ENCODE data around the gene ATAD3B. TPM values are rescaled to one million over a fixed set of nuclear protein-coding genes. Genes with fewer than 3 reads are reported as not detected.
A peak's percentile ranks its signal among the peaks of the same experiment; 100 is the strongest.

Gene ATAD3B
- total and polyA plus RNA-seq, 2 of the 13 experiments (the other 11 are each of a cell fraction or from before 2014, with no cell fraction given): 9.6 to 31.1 TPM

- peaks cover 30% of the 10 kb centered on the region for H3K79me2 ChIP-seq (ENCODE audit: insufficient read depth, low read length)
- DNase-seq (ENCODE audit: low spot score) (peak; percentile 96), FAIRE-seq (peak; percentile 91), ATAC-seq (peak; percentile 46)
- H3K4me3 ChIP-seq (replicated peaks in 1 of 3; ENCODE audit: insufficient read depth in 1 of 3, low read depth in 2 of 3, low read length in 3 of 3): peak overlapping the region; percentile 72 to 88 (median 84)
- POLR2A ChIA-PET: interaction anchor here (0.7 to 11.0 kb wide), 18 partner anchors 7 to 336 kb away, joined by 3 to 355 read pairs (median 8); partner anchors contain the start of genes ANKRD65, AURKAIP1, CCNL2 and MIB2
- H3K4me2 ChIP-seq (ENCODE audit: low read depth, low read length): peak overlapping the region; percentile 89
- H4K20me1 ChIP-seq (ENCODE audit: insufficient read depth, low read length): no peaks in the 10 kb centered on the region
- no TSS peak for BruUV-seq (replicated peaks)
- CTCF ChIA-PET (ENCODE audit: low intra/inter-chr PET ratio, low total read pairs): no interaction called here
- no peak overlapping the region for H2AFZ ChIP-seq (ENCODE audit: low read length)
- no peaks in the 10 kb centered on the region; a peak in 1 of 5 replicates for H3K36me3 ChIP-seq (replicated peaks in 1 of 2; ENCODE audit: control insufficient read depth in 1 of 2, insufficient read depth in 2 of 2, low read length in 2 of 2)
- WGBS (ENCODE audit: low lambda C conversion rate): 0% methylated on average over 19 of the region's 34 CpGs
- no peaks in the 10 kb centered on the region for H3K27me3 ChIP-seq (ENCODE audit: control insufficient read depth in 1 of 2, insufficient read depth in 2 of 2, low read length in 2 of 2)
- peak overlapping the region; percentile 94 for H3K27ac ChIP-seq (ENCODE audit: extremely low read length, insufficient read depth, low read length)
- H3K9ac ChIP-seq (ENCODE audit: insufficient read depth, low read depth, low read length): peak overlapping the region; percentile 88
- in situ Hi-C loops (cut with HindIII; ENCODE audit: extremely low pct_ligation_motif_present, low pct_unique_long_range_greater_than_20kb): no loop called here
- no peaks in the 10 kb centered on the region for H3K9me3 ChIP-seq (ENCODE audit: low read length)
- intact Hi-C loops (cut with micrococcal nuclease; ENCODE audit: unreplicated experiment): no loop called here
- peaks cover 60% of the 10 kb centered on the region for H3K4me1 ChIP-seq (ENCODE audit: insufficient read depth, low read length)
- TF ChIP-seq MIER2 (CRISPR knock-in tag; IDR thresholded peaks at IDR 0.05) (peak; percentile 31; the same call in 1 of the 2 replicates), HNF4A (CRISPR knock-in tag; IDR thresholded peaks at IDR 0.05) (peak; percentile 85), ZBTB38 (CRISPR knock-in tag; IDR thresholded peaks at IDR 0.05) (peak; percentile 64; the same call in 1 of the 2 replicates), ZNF496 (CRISPR knock-in tag; IDR thresholded peaks at IDR 0.05; ENCODE audit: insufficient replicate concordance) (no peak), SP1 (IDR thresholded peaks at IDR 0.05) (no peak), SP1 (CRISPR knock-in tag; IDR thresholded peaks at IDR 0.05) (peak; percentile 53; the same call in 1 of the 2 replicates), MEF2D (CRISPR knock-in tag; IDR thresholded peaks at IDR 0.05) (peak; percentile 78), SRY (CRISPR knock-in tag; IDR thresholded peaks at IDR 0.05) (no peak), ZNF605 (CRISPR knock-in tag; IDR thresholded peaks at IDR 0.05) (peak; percentile 17; the same call in 1 of the 2 replicates), MTA1 (CRISPR knock-in tag; IDR thresholded peaks at IDR 0.05; ENCODE audit: borderline replicate concordance) (peak; percentile 39; the same call in 1 of the 2 replicates), SNAPC5 (CRISPR knock-in tag; IDR thresholded peaks at IDR 0.05; ENCODE audit: borderline replicate concordance) (no peak), ZBTB26 (CRISPR knock-in tag; IDR thresholded peaks at IDR 0.05; ENCODE audit: borderline replicate concordance) (peak; percentile 83; the same call in 1 of the 2 replicates), ZNF768 (CRISPR knock-in tag; IDR thresholded peaks at IDR 0.05) (peak; percentile 62), ZNF430 (CRISPR knock-in tag; IDR thresholded peaks at IDR 0.05) (no peak; the same call in 1 of the 2 replicates), ZNF343 (CRISPR knock-in tag; IDR thresholded peaks at IDR 0.05) (peak; percentile 71), CERS6 (CRISPR knock-in tag; IDR thresholded peaks at IDR 0.05) (no peak), KLF6 (CRISPR knock-in tag; IDR thresholded peaks at IDR 0.05) (peak; percentile 74; the same call in 1 of the 2 replicates), FOXM1 (CRISPR knock-in tag; IDR thresholded peaks at IDR 0.05) (no peak), PITX1 (CRISPR knock-in tag; IDR thresholded peaks at IDR 0.05) (peak; percentile 89), GPN1 (CRISPR knock-in tag; IDR thresholded peaks at IDR 0.05; ENCODE audit: borderline replicate concordance) (no peak), MBD4 (IDR thresholded peaks at IDR 0.05; ENCODE audit: borderline replicate concordance, low read length) (no peak), EHMT2 (IDR thresholded peaks at IDR 0.05; ENCODE audit: borderline replicate concordance, low read depth, low read length) (no peak), ONECUT2 (CRISPR knock-in tag; IDR thresholded peaks at IDR 0.05) (no peak; the same call in 1 of the 2 replicates), HOXA3 (CRISPR knock-in tag; IDR thresholded peaks at IDR 0.05) (peak; percentile 52)
Measured at GRCh38 chr1:1432951-1433803, 38.4 kb upstream of the ATAD3B start.
